Measurements from ENCODE around the gene ADCY5.

ADCY5 gene

GRCh38 chr3:123377243-123377740 is 71.6 kb downstream of the ADCY5 start:
- no peak overlapping the region for H3K4me3 ChIP-seq (ENCODE audit: low read depth, low read length)
- H3K36me3 ChIP-seq (ENCODE audit: control insufficient read depth, insufficient read depth, low read length), result no peaks in the 10 kb centered on the region
- H3K27me3 ChIP-seq (ENCODE audit: control insufficient read depth, insufficient read depth, low read length), result no peaks in the 10 kb centered on the region
- no peaks in the 10 kb centered on the region for H3K9me3 ChIP-seq (ENCODE audit: control insufficient read depth, insufficient read depth, low read length)
- no peaks in the 10 kb centered on the region for H3K4me1 ChIP-seq (ENCODE audit: control insufficient read depth, insufficient read depth, low read length)
- H3K9ac ChIP-seq (ENCODE audit: low read depth, low read length), result no peak overlapping the region

GRCh38 chr3:123376451-123377242 is 72.2 kb downstream of the ADCY5 start:
- Histone ChIP-seq H3K9me3 (ENCODE audit: control insufficient read depth, insufficient read depth, low read length) (no peaks in the 10 kb centered on the region), H3K27me3 (ENCODE audit: control insufficient read depth, insufficient read depth, low read length) (no peaks in the 10 kb centered on the region), H3K4me1 (ENCODE audit: control insufficient read depth, insufficient read depth, low read length) (no peaks in the 10 kb centered on the region), H3K4me3 (ENCODE audit: low read depth, low read length) (no peak overlapping the region), H3K9ac (ENCODE audit: low read depth, low read length) (no peak overlapping the region), H3K36me3 (ENCODE audit: control insufficient read depth, insufficient read depth, low read length) (no peaks in the 10 kb centered on the region)

DNA sequence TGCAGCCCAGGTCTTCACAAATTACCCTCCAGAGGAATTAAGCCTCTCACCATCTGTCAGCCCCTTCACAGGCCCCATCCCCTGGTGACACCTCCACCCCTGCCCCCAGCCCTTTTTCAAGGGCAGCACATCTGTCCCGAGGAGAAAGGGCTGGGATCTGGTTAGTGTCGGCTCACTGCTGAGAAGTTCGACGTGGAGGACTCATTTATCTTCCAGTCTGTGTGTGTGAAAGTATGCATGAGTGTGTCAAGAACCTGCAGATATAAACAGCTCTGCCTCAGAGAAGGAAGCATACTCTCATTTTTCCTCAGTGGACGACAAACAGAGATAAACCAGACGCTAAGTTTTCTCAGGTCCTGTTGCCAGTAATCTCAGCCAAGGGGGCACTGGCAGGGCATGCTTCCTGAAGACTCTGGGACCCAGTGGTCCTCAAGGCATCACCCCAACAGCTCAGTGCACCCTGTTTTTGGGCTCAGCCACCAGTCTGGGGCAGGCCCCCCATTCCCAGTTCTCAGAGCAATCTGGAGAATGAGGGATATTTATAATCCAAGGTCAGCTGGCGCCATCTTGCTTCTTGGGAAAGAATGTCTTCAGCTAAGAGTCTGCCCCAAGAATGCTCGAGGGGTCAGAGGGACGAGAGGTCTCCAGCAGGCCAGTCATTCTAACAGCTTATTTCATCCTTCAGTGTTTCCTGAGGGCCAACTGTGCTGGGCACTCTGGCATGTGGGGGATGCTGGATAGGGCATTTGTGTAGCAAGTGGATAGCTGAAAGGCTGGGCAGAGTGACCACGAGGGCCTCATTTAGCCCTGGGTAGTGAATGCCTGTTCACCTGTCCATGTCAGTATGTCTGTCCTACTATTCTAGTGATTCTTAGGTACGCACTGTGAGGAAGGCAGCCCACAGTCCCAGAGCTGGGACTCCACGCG is 73.6 kb downstream of the ADCY5 start:
- no peak overlapping the region for H3K4me3 ChIP-seq (ENCODE audit: low read depth, low read length)
- H3K4me1 ChIP-seq (ENCODE audit: control insufficient read depth, insufficient read depth, low read length), result no peaks in the 10 kb centered on the region
- no peaks in the 10 kb centered on the region for H3K9me3 ChIP-seq (ENCODE audit: control insufficient read depth, insufficient read depth, low read length)
- H3K36me3 ChIP-seq (ENCODE audit: control insufficient read depth, insufficient read depth, low read length), result no peaks in the 10 kb centered on the region
- no peaks in the 10 kb centered on the region for H3K27me3 ChIP-seq (ENCODE audit: control insufficient read depth, insufficient read depth, low read length)
- H3K9ac ChIP-seq (ENCODE audit: low read depth, low read length), result no peak overlapping the region

- no peak overlapping the region for H3K9ac ChIP-seq (ENCODE audit: low read depth, low read length)
- H3K36me3 ChIP-seq (ENCODE audit: control insufficient read depth, insufficient read depth, low read length), result no peaks in the 10 kb centered on the region
- H3K9me3 ChIP-seq (ENCODE audit: control insufficient read depth, insufficient read depth, low read length), result no peaks in the 10 kb centered on the region
- H3K4me1 ChIP-seq (ENCODE audit: control insufficient read depth, insufficient read depth, low read length), result no peaks in the 10 kb centered on the region
- no peaks in the 10 kb centered on the region for H3K27me3 ChIP-seq (ENCODE audit: control insufficient read depth, insufficient read depth, low read length)
- no peak overlapping the region for H3K4me3 ChIP-seq (ENCODE audit: low read depth, low read length)
Measured at GRCh38 chr3:123374016-123374415, 74.9 kb downstream of the ADCY5 start.

GRCh38 chr3:123373474-123373987 is 75.4 kb downstream of the ADCY5 start:
- H3K9ac ChIP-seq (ENCODE audit: low read depth, low read length), result no peak overlapping the region
- no peaks in the 10 kb centered on the region for H3K36me3 ChIP-seq (ENCODE audit: control insufficient read depth, insufficient read depth, low read length)
- no peaks in the 10 kb centered on the region for H3K27me3 ChIP-seq (ENCODE audit: control insufficient read depth, insufficient read depth, low read length)
- no peaks in the 10 kb centered on the region for H3K9me3 ChIP-seq (ENCODE audit: control insufficient read depth, insufficient read depth, low read length)
- no peaks in the 10 kb centered on the region for H3K4me1 ChIP-seq (ENCODE audit: control insufficient read depth, insufficient read depth, low read length)
- no peak overlapping the region for H3K4me3 ChIP-seq (ENCODE audit: low read depth, low read length)

DNA sequence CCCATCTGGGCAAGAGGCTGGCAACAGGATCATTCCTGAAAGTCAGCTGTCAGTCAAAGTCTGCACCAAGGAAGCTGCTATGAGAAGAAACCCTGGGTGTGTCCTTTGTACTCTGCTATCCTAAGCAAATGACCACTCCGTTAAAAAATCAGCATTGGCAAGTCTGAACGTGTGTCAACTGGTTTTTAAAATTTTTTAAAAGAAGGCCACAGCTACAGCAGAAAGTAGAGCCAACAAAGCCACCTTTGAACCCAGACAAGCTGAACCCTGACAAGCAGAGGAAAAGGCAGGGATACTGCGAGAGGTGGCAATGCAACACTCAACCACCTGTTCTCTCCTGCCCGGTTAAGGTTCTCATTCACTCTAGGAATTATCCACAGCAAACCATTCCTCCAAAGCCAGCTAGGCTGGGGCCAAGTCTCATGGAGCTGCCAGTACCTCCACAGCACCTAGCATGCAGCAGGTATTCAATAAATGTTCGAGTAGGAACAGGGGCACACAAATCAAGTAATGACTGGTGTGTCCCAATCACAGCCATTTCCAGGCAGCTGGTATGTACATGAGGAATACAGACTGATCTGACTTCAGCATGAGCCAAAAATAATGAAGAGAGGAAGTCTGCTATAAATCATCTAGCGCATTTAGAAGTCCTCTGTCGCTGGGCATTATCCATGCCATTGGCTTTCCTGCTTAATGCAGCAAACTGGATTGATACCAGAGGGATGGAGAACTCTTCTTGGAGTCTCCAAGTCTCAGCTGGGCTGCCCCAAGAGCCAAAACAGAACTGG is 76.0 kb downstream of the ADCY5 start:
- H3K4me1 ChIP-seq (ENCODE audit: control insufficient read depth, insufficient read depth, low read length), result no peaks in the 10 kb centered on the region
- no peaks in the 10 kb centered on the region for H3K36me3 ChIP-seq (ENCODE audit: control insufficient read depth, insufficient read depth, low read length)
- H3K9me3 ChIP-seq (ENCODE audit: control insufficient read depth, insufficient read depth, low read length), result no peaks in the 10 kb centered on the region
- H3K9ac ChIP-seq (ENCODE audit: low read depth, low read length), result no peak overlapping the region
- no peaks in the 10 kb centered on the region for H3K27me3 ChIP-seq (ENCODE audit: control insufficient read depth, insufficient read depth, low read length)
- H3K4me3 ChIP-seq (ENCODE audit: low read depth, low read length), result no peak overlapping the region

DNA sequence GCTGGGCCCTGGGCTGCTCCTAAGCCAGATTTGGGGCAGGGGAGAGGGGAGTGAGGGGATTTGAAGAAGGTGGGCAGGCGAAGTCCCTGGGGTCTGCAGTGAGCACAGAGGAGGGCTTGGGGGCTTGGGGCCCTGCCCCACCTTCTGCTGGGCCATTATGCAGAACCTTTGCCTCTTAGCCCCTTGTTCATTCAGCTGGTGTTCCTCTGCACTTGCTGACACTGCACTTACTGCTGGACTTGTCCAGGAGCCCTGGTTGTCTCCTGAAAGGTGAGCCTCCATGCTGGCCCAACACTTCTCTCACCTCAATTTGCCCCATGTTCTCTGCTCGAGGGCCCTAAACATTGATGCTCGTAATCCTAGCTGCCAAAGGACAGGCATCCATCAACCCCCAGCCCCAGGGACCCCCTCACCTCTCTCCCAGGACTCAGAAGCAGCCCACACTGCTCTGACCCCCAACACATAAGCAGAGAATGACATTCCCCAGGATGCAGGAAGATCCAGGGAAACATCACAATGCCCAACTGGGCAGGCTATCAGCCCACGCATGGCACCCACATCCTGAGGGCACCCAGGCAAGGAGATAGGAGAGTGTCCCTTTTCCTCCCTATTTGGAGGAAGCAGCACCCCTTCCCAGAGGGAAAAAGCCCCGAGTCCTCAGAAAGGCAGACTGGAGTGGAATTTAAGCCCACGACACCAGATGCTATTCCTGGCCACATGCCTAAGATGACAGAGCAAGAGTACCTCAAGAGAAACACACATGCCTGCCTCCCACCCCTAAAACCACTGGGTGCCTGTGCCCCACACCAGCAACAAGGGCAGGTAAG is 76.8 kb downstream of the ADCY5 start:
- Histone ChIP-seq H3K27me3 (ENCODE audit: control insufficient read depth, insufficient read depth, low read length) (no peaks in the 10 kb centered on the region), H3K9ac (ENCODE audit: low read depth, low read length) (no peak overlapping the region), H3K9me3 (ENCODE audit: control insufficient read depth, insufficient read depth, low read length) (no peaks in the 10 kb centered on the region), H3K4me3 (ENCODE audit: low read depth, low read length) (no peak overlapping the region), H3K36me3 (ENCODE audit: control insufficient read depth, insufficient read depth, low read length) (no peaks in the 10 kb centered on the region), H3K4me1 (ENCODE audit: control insufficient read depth, insufficient read depth, low read length) (no peaks in the 10 kb centered on the region)

DNA sequence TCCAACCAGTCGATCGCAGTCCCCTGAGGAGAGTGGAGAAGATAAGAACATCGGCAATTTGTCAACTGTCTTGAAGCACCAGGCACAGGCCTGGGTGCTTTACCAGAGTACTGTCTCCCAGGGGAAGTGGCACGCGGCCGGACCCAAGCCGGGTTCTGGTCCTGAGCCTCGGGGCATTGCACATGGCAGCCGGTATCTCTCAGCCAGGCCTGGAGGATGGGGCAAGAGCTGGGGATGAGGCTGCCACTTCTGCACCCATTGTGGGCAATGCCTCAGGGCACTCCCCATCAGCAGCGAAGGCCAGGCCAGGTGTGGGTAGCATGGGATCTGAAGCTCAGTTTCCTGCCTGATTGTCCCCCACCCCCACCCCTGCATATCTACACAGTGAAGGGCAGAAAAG is 77.5 kb downstream of the ADCY5 start:
- Histone ChIP-seq H3K4me1 (ENCODE audit: control insufficient read depth, insufficient read depth, low read length) (no peaks in the 10 kb centered on the region), H3K27me3 (ENCODE audit: control insufficient read depth, insufficient read depth, low read length) (no peaks in the 10 kb centered on the region), H3K9me3 (ENCODE audit: control insufficient read depth, insufficient read depth, low read length) (no peaks in the 10 kb centered on the region), H3K4me3 (ENCODE audit: low read depth, low read length) (no peak overlapping the region), H3K36me3 (ENCODE audit: control insufficient read depth, insufficient read depth, low read length) (no peaks in the 10 kb centered on the region), H3K9ac (ENCODE audit: low read depth, low read length) (no peak overlapping the region)

DNA sequence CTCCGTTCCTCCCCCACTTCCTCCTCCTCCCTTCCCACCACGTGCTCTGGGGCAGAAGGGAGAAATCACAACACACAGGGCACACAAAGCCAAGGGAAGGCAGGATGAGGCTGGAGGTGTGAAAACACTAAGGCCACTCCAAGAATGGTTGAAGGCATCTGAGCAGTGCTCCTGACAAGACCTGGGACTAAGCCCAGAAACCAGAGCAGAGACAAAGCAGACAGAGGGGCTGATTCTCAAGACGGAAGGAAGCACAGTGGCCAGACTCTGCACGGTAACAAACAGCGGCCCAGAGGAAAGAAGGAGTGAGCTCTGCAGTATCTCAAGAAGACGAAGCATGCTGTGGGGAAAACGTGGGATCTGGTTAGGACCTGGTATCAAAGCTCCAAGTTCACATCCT is 78.1 kb downstream of the ADCY5 start:
- Histone ChIP-seq H3K4me1 (ENCODE audit: control insufficient read depth, insufficient read depth, low read length) (no peaks in the 10 kb centered on the region), H3K4me3 (ENCODE audit: low read depth, low read length) (no peak overlapping the region), H3K36me3 (ENCODE audit: control insufficient read depth, insufficient read depth, low read length) (no peaks in the 10 kb centered on the region), H3K9ac (ENCODE audit: low read depth, low read length) (no peak overlapping the region), H3K27me3 (ENCODE audit: control insufficient read depth, insufficient read depth, low read length) (no peaks in the 10 kb centered on the region), H3K9me3 (ENCODE audit: control insufficient read depth, insufficient read depth, low read length) (no peaks in the 10 kb centered on the region)

- no peak overlapping the region for H3K9ac ChIP-seq (ENCODE audit: low read depth, low read length)
Measured at GRCh38 chr3:123369085-123369484, 79.8 kb downstream of the ADCY5 start.

More at GRCh38 chr3:123369085-123369484, 79.8 kb downstream of the ADCY5 start:
- no peaks in the 10 kb centered on the region for H3K9me3 ChIP-seq (ENCODE audit: control insufficient read depth, insufficient read depth, low read length)
- H3K27me3 ChIP-seq (ENCODE audit: control insufficient read depth, insufficient read depth, low read length), result no peaks in the 10 kb centered on the region
- H3K36me3 ChIP-seq (ENCODE audit: control insufficient read depth, insufficient read depth, low read length), result no peaks in the 10 kb centered on the region
- H3K4me1 ChIP-seq (ENCODE audit: control insufficient read depth, insufficient read depth, low read length), result no peaks in the 10 kb centered on the region
- H3K4me3 ChIP-seq (ENCODE audit: low read depth, low read length), result no peak overlapping the region

Measured in iPS-15b (cell line).